ENCODE measurements around the gene TNNC1.

The TNNC1 gene

DNA sequence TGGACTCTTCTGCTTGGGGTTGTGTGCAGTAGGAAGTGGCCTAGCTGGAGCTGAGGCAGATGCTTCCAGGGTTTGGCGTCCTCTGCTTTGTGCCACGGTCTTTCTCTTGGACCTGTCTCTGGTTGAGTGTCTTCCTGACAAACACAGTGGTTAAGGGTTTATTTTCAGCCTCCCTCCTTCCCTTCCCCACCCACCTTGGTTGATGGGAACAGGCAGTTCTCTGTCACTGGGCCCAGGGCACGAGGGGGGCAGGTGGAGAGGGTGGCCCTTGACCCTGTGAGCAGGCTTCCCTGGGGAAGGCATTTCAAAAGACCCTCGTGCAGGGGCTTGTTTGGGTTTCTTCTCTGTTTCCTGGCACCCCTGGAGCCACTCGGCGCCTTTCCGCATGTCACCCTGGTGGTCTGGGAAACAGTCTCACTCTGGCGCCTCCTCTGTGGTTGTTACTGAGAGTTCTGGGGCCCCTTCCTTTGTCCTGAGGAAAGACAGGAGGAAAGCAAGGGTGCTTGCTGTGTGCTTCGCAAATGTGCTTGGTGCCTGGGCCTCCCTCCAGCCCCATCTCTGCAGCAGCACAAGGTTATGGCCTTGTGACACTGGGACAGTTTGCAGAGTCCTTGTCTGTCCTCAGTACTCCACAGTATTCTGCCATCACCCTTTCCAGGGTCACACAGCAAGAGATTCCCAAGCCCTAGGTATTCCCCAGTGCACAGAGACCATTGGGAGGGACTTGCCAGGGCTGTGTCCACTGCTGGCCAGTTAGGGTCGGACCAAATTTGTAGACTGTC lies 31.0 kb upstream of the TNNC1 start:
- no peak for DNase-seq (ENCODE audit: low read depth in 3 of 3)

- DNase-seq (ENCODE audit: low read depth in 3 of 3) = no peak
Measured at GRCh38 chr3:52483577-52484381, 29.9 kb upstream of the TNNC1 start.

DNA sequence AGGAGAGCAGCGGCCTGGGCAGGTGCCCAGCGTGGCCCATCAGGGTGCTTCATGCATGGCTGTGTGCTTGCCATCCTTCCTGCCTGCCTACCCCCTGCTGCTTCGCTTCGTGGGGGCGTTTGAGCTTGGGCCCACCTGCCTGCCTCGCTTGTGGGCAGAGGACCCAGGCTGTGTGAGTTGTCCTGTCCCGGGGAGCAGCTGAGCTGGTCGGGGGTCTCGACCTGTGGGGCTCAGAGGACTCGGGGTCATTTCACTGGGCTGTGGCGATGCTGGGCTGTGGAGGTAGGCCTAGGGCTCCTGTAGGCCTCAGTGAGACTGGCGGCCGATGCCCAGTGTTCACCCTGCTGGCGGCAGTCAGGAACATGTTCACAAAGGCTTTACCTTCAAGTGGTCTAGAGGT lies 29.2 kb upstream of the TNNC1 start:
- DNase-seq (ENCODE audit: low read depth in 3 of 3) = no peak

- DNase-seq (ENCODE audit: low read depth in 3 of 3) = peak in 1 of 3 experiments; percentile 17
Measured at GRCh38 chr3:52481819-52482521, 28.1 kb upstream of the TNNC1 start.

DNA sequence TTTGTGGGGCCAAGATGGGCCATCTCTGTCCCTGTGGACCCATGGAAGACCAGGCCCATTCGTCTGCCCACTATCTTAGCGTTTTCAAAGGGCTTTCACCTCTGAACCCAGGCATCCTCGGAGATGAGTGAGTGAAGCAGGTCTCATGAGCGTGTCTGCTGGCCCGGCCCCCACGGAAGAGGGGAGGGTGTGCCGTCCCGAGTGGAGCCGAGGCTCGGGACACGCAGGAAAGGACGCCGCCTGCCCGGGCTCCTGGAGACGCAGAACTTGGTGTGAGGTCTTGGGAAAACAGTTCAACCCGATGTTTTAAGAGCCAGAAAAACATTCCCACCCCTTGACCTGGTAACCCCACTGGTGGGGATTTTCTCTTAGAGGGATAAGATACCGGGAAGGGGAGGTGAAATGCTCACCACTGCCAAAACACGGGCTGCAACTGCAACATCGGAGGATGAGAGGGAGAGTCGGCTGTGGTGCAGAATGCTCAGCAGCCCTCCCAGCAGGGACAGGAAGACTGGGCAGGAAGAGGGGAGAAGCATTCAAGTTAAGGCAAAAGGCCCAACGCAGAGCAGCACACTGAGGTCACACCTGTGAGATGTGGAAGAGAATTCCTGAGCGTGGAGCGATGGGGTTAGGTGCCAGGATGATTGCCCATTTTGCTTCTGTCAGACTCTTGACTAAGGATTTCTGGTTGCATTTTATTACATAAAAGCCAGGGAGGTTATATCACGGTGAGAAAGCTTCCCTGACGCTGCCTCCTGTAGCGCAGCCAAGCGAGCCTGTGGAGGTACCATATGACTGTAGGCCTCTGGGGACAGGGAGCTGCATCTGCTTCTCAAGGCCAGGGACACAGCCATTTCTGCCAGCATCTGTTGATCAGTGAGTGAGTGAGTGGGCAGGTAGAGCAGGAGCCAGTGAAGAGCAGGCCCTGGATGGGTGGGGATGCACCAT lies 27.2 kb upstream of the TNNC1 start:
- no peak for DNase-seq (ENCODE audit: low read depth in 3 of 3)

GRCh38 chr3:52479877-52480575 lies 26.2 kb upstream of the TNNC1 start:
- DNase-seq (ENCODE audit: low read depth in 3 of 3) = no peak

DNA sequence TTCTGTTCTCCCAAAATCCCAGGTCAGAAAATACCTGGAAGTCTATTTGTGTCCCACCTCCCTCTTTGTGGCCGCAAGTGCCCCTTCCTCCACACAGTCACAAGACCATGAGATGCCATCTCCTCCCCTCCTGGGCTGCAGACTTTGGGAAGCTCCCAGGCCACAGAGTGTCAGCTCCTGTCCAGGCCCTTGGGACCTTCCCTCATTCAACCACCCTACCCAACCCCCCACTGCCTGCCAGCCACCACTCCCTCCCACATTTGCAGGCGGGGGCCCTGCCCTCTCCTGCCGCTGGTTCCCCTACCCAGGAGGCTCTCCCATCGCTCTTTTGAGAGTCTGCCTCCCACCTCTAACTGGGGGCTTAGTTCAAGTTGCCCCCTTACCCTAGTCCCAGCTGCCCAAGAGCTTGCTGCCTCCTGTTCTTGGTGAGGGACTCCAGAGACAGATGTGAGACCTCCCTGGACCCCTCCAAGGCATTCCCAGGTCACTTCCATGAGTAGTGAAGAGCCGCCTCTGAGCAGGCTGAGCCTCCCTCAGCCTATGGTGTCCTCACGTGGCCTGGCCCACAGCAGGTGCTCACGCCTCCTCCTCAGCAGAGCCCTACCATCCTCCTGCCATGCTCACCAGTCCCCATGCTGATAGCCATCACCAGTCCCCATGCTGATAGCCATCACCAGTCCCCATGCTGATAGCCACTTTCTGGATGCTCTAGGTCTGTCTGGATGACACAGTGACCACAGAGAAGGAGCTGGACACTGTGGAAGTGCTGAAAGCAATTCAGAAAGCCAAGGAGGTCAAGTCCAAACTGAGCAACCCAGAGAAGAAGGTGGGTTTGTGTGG lies 25.4 kb upstream of the TNNC1 start:
- no peak for DNase-seq (ENCODE audit: low read depth in 3 of 3)

DNA sequence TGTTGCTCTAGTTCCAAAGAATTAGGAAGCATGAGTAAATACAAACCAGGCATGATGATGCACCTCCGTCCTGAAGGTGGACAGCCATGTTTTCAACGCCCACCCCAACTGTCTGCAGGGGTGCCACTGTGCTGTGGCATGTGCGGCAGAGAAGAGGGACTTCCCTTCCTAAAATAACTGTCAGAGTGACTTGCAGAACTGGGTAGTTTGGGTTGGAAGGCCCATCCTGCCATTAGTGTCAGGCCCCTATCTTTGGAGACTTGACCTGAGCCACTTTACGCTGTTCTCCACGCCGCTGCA lies 23.9 kb upstream of the TNNC1 start:
- DNase-seq (ENCODE audit: low read depth in 3 of 3) = no peak

DNA sequence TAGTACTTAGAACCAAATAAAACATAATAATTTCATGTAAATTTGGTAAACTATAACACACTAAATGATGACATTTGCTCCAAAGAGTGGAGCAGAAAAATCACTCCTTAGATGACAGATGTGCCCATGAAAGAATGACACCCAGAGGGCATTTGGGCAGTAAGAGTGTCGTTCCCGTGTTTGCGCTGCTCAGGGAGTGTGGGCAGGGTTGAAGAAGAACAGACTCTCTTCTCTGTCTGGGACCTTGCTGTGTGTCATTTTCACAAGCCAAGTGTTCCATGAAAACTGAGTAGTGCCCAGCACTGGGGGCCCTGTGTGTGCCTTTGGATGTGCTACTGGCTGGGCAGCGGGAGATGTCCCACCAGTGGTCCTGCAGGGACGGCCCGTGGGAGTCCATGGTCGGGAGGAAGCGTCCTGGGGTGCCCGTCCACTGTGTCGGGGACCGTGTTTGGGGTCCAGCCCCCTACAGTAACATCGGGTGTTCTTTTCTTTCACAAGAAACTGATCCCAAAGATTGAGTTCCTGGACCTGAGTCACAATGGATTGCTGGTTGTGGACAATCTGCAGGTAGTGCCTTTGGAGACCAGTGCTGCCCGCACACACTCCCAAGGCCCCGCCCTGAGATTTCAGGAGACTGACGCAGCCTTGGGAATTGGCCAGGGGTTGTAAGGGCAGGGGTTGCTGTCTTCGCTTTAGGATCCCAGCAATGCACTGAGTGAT lies 23.4 kb upstream of the TNNC1 start:
- DNase-seq (ENCODE audit: low read depth in 3 of 3) = no peak

DNA sequence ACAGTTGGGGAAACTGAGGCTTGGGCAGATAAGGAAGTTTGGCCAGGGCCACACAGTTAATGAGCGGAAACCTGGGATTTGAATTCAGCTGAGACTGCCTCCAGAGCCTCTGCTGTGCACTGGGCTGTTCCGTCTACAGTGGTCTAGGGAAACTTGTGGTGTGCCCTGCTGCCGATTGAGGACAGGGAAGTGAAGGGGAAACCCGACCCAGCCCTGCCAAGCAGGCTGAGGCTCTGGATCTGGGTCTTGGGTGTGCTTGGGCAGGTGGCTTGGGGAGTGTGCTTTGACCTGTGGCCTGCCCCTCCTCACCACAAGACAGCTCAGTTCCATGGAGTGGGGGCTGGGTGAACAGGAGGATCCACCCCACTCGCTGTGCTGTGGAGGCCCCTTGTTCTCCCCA lies 19.2 kb upstream of the TNNC1 start:
- DNase-seq (ENCODE audit: low read depth in 3 of 3) = no peak

DNA sequence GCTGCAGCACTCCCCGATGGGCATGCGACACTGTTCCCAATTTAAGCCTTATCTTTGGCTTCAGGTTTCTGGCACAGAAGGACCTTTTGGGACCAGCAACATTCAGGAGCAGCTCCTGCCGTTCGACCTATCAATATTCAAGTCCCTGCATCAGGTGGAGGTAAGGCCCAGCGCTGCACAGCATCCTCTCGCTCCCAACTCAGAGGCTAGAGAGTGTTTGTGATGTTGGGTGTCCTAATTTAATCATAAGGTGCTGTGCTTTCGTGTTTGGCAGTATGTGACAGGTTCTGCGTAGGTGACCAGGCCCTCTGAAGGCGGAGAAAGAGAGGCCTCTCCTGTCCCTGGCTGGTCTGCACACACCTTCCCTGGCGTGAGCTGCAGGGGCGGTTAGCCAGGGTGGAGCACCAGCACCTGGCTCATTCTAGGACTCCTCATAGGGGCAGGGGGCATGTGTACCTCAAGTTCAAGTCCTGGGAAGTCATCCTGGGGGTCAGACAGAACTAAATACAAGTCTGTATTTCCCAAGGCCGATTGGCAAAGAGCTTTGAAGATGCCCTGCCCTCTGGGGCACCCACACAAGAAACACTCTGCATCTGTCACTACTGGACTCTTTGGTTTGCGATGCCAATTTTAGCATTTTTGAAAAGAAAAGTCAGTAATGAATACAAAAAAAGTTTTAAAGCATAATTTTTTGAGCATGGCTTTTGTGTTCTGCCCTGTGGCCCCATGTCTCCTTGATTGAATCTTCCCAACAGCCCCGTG lies 18.6 kb upstream of the TNNC1 start:
- DNase-seq (ENCODE audit: low read depth in 3 of 3) = no peak

DNA sequence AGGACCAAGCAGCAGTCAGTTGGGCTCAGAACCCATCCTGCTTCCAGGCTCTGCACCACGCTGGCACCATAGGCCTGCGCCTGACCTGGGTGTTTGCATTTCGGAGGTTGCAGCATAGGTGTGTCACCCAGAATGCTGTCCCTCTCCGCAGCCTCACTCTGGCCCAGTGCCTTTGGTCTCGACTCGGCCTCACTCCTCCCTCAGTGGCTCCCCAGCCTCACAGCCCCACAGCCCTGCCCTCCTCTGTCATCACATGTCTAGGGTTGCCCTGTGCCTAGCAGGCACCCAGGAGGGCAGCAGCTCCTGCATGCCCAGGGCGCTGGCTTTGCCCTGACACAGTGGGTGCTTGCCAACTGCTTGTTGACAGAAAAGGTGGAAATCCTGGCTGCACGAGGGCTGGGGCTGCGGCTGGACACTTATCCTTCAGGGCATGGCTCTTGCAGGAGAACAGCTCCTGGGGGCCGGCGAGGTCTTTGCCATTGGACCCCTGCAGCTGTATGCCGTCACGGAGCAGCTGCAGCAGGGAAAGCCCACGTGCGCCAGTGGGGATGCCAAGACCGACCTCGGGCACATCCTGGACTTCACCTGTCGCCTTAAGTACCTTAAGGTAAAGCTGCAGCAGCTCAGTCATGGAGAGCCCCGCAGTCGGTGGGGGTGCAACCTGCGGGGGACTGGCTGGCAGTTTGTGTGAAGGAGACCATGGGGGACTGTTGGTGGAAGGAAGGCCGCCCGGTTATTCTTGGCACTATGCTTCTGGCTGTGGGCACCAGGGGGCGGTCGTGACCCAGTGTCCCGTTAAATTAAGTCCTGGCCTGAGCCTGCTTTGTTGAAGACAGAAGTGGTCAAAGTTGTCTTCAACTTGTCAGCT lies 17.8 kb upstream of the TNNC1 start:
- DNase-seq (ENCODE audit: low read depth in 3 of 3) = peak in 1 of 3 experiments; percentile 33

- no peak for DNase-seq (ENCODE audit: low read depth in 3 of 3)
Measured at GRCh38 chr3:52470920-52471319, 17.1 kb upstream of the TNNC1 start.

GRCh38 chr3:52469001-52469400 lies 15.2 kb upstream of the TNNC1 start:
- no peak for DNase-seq (ENCODE audit: low read depth in 3 of 3)

GRCh38 chr3:52468336-52468735 lies 14.5 kb upstream of the TNNC1 start:
- DNase-seq (ENCODE audit: low read depth in 3 of 3) = no peak

GRCh38 chr3:52463416-52463815 lies 9.6 kb upstream of the TNNC1 start:
- no peak for DNase-seq (ENCODE audit: low read depth in 3 of 3)

DNA sequence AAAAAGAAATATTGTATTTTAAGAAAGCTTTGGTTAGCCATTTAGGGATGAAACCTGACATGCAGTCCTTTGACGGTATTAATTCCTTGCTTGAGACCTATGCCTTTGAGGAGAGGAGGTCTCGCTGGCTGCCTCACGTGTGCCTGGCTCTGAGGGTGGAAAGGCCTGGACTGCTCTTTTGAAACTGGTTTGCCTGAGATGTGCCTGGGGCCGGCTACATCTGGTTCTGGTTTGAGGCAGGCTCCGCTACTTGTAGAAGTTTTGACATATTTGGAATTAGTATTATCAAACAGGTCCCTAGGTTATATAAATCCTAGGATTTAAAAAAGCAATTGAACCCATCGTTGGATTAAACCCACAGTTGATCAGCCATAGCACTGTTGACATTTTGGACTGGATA lies 8.0 kb upstream of the TNNC1 start:
- DNase-seq (ENCODE audit: low read depth in 3 of 3) = no peak
